Measurements from ENCODE around the gene SLC12A4. TPM values are rescaled to one million over a fixed set of nuclear protein-coding genes. Genes with fewer than 3 reads are reported as not detected.

SLC12A4 gene
- total and polyA plus RNA-seq, 9 donors: 27.7 to 85.6 (median 48.7) TPM

DNA sequence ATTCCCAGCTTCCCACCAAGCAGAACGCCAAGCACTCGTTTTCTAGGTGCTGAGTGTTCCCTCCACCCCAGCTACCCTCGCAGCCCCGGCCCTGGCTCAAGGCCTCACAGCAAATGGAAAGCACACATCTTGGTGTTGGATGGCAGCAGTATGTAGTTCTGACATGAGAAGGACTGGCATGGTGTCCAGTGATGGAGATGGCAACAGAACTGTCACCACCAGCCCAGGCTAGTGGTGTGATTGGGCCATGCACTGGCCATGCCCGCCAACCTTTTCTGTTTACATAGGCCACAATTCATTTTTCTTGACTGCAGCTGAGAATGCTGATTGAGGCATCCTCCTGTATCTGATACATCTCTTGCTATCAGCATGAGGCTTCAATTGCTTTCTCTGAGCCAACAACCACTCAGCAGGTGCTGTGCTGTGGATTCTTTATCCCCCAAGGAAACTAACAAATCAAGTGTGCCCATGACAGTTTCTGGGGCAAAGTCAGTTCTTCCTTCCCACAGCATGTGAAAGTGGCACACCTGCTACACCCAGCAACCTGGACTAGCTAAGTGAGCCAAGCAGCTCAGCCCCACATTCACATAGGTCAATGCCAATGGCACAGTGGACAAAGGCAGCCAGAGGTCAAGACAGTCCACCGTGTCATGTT, 3.8 kb downstream of the SLC12A4 start:
- WGBS, 3 donors: 88 to 92% (median 90%) methylated on average over 6 of the region's 6 CpGs
- Histone ChIP-seq H3K4me3 (no peak overlapping the region), H3K4me1 (ENCODE audit: insufficient read depth) (peaks cover 18% of the 10 kb centered on the region), H3K36me3 (no peaks in the 10 kb centered on the region), H3K9me3 (no peaks in the 10 kb centered on the region), H3K27me3 (no peaks in the 10 kb centered on the region), H3K27ac (no peak overlapping the region)
- intact Hi-C loops (cut with DNase I): no loop called here
- TF ChIP-seq, protein P1, sequence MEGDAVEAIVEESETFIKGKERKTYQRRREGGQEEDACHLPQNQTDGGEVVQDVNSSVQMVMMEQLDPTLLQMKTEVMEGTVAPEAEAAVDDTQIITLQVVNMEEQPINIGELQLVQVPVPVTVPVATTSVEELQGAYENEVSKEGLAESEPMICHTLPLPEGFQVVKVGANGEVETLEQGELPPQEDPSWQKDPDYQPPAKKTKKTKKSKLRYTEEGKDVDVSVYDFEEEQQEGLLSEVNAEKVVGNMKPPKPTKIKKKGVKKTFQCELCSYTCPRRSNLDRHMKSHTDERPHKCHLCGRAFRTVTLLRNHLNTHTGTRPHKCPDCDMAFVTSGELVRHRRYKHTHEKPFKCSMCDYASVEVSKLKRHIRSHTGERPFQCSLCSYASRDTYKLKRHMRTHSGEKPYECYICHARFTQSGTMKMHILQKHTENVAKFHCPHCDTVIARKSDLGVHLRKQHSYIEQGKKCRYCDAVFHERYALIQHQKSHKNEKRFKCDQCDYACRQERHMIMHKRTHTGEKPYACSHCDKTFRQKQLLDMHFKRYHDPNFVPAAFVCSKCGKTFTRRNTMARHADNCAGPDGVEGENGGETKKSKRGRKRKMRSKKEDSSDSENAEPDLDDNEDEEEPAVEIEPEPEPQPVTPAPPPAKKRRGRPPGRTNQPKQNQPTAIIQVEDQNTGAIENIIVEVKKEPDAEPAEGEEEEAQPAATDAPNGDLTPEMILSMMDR (IDR thresholded peaks at IDR 0.05): no peak
- TF ChIP-seq POLR2A (IDR thresholded peaks at IDR 0.05): no peak
- no peak for TF ChIP-seq EP300 (IDR thresholded peaks at IDR 0.05)
- DNase-seq: no peak

DNA sequence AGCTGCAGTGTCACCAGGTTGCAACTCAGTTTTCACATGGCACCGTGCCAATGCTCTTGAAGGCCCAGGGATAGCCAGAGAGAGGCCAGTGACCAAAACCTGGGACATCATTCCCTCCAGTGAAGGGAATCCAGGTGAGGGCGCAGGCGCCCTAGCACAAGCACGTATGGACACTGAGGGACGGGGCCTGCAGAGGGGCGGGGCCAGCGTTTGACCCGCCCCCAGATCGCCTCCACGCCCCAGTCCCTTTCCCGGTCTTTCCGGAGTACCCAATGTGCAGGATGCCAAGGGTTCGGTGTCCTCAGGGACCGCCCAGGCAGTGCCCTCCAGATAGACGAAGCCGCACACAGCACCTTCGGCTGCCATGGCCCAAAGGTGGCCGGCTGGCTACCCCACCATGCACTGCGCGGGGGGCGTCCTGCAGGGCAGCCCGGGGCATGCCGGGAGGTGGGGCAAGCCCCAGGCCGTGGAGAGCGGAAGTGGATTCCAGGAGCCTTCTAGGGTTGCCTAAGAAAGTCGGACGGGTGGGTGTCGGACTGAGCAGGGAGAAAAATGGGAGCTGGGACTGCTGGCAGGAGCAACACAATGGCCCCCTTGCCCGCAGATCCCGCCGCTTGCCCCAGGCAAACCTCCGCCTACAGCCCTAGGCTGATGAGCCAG, 4.6 kb downstream of the SLC12A4 start:
- Histone ChIP-seq H3K27me3 (no peaks in the 10 kb centered on the region), H3K4me1 (ENCODE audit: insufficient read depth) (peaks cover 20% of the 10 kb centered on the region), H3K27ac (no peak overlapping the region), H3K36me3 (no peaks in the 10 kb centered on the region), H3K4me3 (no peak overlapping the region), H3K9me3 (no peaks in the 10 kb centered on the region)
- intact Hi-C loops (cut with DNase I): no loop called here
- WGBS, 3 donors: 61 to 65% (median 64%) methylated on average over 32 of the region's 32 CpGs
- TF ChIP-seq, protein P1 (IDR thresholded peaks at IDR 0.05): no peak
- TF ChIP-seq EP300 (IDR thresholded peaks at IDR 0.05): no peak
- TF ChIP-seq POLR2A (IDR thresholded peaks at IDR 0.05): no peak
- DNase-seq: peak in 2 of 5 donors; percentile 56 to 57

DNA sequence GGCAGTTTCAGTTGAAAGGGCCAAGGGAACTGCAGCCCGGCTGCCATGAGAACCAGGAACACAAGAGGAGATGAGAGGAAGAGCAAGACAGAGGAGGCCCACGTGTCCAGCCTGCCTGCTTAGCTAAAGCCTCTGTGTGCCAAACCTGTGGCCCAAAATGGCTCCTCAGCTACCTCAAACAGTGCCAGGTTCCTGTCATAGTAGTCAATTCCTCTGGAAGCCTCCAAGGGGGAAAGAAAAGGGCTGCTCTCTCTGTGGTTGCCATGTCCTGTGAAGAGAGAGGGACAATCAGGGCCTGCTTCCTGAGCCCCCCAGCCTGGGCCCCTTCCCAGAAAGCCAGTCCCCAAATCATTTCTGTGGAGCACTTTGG, 5.2 kb downstream of the SLC12A4 start:
- Histone ChIP-seq H3K4me3 (no peak overlapping the region), H3K27ac (no peak overlapping the region), H3K9me3 (no peaks in the 10 kb centered on the region), H3K4me1 (ENCODE audit: insufficient read depth) (peaks cover 20% of the 10 kb centered on the region), H3K27me3 (no peaks in the 10 kb centered on the region), H3K36me3 (no peaks in the 10 kb centered on the region)
- no peak for DNase-seq
- intact Hi-C loops (cut with DNase I): no loop called here
- no peak for TF ChIP-seq POLR2A (IDR thresholded peaks at IDR 0.05)
- TF ChIP-seq EP300 (IDR thresholded peaks at IDR 0.05): no peak
- TF ChIP-seq, protein P1 (IDR thresholded peaks at IDR 0.05): no peak
- WGBS, 3 donors: 72 to 90% (median 79%) methylated on average over 2 of the region's 2 CpGs

DNA sequence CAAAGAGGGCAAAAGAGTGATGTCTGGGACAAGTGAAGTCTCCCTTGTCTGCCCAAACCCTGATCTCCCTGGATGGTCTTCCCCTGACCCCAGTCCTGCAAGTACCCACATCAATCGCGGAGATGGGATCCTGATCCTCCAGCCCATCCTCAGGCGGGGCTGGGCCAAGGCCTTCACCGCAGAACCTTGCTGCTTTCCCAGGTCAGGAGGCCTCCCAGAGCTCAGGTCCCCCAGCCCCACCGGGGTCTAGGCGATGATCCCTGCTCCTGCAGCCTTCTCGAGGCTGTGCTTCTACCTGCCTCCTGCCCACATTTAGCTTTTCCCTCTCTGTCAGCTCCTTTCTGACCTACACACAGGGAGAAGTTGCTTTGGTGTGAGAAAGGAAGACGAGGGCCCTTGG, 6.3 kb downstream of the SLC12A4 start:
- no peak overlapping the region for H3K27ac ChIP-seq
- WGBS, 3 donors: 92 to 96% (median 92%) methylated on average over 8 of the region's 8 CpGs
- H3K36me3 ChIP-seq: no peaks in the 10 kb centered on the region

More for the DNA sequence above, 6.3 kb downstream of the SLC12A4 start:
- no peaks in the 10 kb centered on the region for H3K27me3 ChIP-seq
- H3K4me1 ChIP-seq (ENCODE audit: insufficient read depth): peaks cover 18% of the 10 kb centered on the region
- TF ChIP-seq, protein P1 (IDR thresholded peaks at IDR 0.05): no peak
- TF ChIP-seq EP300 (IDR thresholded peaks at IDR 0.05): no peak
- no peak for TF ChIP-seq POLR2A (IDR thresholded peaks at IDR 0.05)
- no peaks in the 10 kb centered on the region for H3K9me3 ChIP-seq
- intact Hi-C loops (cut with DNase I): no loop called here
- H3K4me3 ChIP-seq: no peak overlapping the region
- no peak for DNase-seq
